Esophagus muscularis mucosa (tissue), 4 donors: ENCODE data around the gene INTS13.

Source experiments
- CTCF ChIP-seq, 3 experiments: fragments of 200-600 bp in 2 of 3; fragments of 450-650 bp in 1 of 3; sonication (generic) in 2 of 3; IDR thresholded peaks; one replicate each; pipeline ENCODE4 v1.5.1; 2017 to 2019; ENCODE audit warnings: antibody characterized with exemption in 3 of 3, mild to moderate bottlenecking in 2 of 3, moderate library complexity in 1 of 3
- EP300 ChIP-seq: sonication (generic); formaldehyde crosslinking; IDR thresholded peaks from one replicate; pipeline ENCODE4 v1.6.1; 2017; ENCODE audit warnings: antibody characterized with exemption
- POLR2A ChIP-seq: fragments of 450-650 bp; IDR thresholded peaks from one replicate; pipeline ENCODE4 v1.6.1; 2017; ENCODE audit warnings: antibody characterized with exemption, moderate library complexity, mild to moderate bottlenecking, low read depth

DNA sequence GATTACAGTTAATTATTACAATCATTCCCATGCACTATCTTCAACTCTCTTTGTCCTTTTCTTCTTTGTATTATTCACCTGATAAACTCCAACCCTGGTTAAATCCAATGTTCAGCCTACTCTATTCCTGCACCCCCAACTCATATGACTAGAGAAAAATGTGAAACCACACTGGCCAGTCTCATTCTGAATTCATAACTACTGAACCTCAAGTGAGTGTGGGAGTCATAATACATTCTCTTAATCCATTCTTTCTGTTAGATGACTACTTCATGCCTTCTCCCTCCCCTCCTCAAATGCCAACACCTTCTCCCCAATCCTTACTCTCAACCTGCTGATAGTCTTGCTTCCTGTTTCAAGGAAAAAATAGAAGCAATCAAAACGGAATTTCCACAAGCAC, 82.4 kb downstream of the INTS13 start:
- TF ChIP-seq CTCF (IDR thresholded peaks at IDR 0.05) (no peak), POLR2A (no peak), EP300 (no peak)
